ENCODE data around the gene PCED1B.
A peak's percentile ranks its signal among the peaks of the same experiment; 100 is the strongest.
"Not testable (repeated sequence)": the region's sequence is repeated elsewhere in the genome, so short reads cannot be mapped to it uniquely, and the experiment has no call there.

The PCED1B gene

GRCh38 chr12:47079468-47079980 is at the start of gene PCED1B, which contains the start of gene AMIGO2:
Gene PCED1B (plus strand): TSS chr12:47079621. CDS start chr12:47235064, 155,443 bp downstream.
Gene AMIGO2 (minus strand): TSS chr12:47079959. CDS start chr12:47079002, 957 bp downstream.
- DNase-seq (ENCODE audit: low read depth in 2 of 2): peak; percentile 48 to 58

DNA sequence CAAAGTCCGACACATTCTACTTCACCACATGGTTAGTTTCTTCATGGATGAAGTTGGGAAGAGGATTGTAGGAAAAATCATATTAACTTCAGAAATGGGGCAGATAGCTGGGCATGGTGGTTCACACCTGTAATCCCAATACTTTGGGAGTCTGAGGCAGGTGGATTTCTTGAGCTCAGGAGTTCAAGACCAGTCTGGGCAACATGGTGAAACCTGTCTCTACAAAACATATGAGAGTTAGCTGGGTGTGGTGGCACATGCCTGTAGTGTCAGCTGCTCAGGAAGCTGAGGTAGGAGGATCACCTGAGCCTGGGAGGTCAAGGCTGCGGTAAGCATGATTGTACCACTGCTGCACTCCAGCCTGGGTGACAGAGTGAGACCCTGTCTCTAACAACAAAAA is 49.5 kb upstream of the PCED1B start:
- DNase-seq (ENCODE audit: low read depth in 2 of 2): no peak

DNA sequence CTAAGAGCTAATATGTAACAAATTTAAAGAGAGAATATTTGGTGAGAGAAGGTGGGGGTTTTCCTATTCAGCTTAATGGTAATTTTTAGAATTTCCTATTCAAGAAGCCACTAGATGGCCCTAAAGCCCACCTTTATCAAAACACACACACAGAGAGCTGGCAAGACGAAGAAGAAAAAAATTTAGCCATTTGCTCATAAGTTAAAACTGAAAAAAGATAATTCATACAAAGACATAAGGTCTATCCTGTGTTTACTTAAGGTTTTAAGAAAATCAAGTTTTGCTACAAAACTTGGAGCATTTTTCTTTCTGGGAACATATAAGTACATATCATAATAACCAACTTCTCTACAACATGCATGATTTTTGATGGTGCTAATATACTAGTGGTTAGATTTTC is 46.8 kb upstream of the PCED1B start:
- DNase-seq (ENCODE audit: low read depth in 2 of 2): peak in 1 of 2 donors; percentile 9

- no peak for DNase-seq (ENCODE audit: low read depth in 2 of 2)
Measured at GRCh38 chr12:47033081-47033480, 46.3 kb upstream of the PCED1B start.

GRCh38 chr12:47033789-47034555 is 45.4 kb upstream of the PCED1B start:
- no peak for DNase-seq (ENCODE audit: low read depth in 2 of 2)

DNA sequence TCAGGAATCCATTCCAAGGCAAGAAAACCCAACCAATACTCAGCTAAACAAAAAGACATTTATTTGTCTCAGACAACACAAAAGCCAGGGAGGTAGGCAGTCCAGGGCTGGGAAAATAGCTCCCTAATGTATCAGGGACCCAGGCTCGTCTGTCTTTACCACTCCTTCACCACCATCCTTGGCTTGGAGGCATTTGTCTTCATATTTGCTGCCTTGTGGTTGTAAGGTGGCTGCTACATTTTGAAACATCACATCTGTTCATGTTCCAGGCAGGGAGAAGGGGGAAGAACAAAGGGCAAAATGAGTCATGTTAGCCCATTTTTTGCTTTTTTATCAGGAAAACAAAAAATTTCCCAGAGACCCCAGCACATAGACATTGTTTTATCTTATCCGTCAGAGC is 44.8 kb upstream of the PCED1B start:
- DNase-seq (ENCODE audit: low read depth in 2 of 2): no peak

DNA sequence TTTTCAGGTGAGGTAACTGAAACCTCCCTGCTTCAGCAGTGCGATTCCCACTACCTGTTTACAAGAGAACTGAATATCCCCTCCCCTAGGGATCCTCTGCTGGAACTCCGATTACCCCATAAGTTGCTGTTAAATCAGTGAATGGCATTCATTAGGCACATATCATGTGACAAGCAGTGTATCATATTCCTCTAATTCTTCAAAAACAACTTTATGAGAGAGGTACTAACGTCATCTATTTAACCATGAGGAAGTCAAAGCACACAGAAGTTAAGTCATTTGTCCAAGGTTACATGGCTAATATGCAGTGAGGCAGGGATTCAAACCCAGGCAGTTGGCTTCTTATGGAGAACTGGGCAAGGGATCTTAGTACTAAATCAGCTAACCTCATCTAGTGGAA is 43.9 kb upstream of the PCED1B start:
- DNase-seq (ENCODE audit: low read depth in 2 of 2): no peak

- no peak for DNase-seq (ENCODE audit: low read depth in 2 of 2)
Measured at GRCh38 chr12:47038270-47038748, 41.1 kb upstream of the PCED1B start.

GRCh38 chr12:47039079-47039478 is 40.3 kb upstream of the PCED1B start:
- no peak for DNase-seq (ENCODE audit: low read depth in 2 of 2)

DNA sequence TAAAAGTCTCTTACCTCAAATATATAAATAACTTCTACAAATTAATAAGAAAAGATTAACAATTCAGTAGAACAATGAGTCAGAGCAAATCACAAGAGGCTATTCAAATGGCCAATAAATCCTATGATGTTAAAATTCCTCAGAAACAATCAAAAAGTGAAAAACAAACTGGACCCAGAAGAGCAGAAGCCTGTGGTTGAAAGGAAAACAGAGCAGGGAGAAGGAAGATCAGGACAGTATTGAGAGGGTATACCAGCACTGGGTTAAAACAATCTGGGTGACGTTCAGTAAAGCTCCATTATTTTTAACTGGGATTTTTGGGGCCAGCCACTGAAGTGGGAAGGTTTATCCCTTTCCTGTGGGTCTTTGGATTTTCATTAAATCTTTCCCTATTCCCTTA is 39.7 kb upstream of the PCED1B start:
- no peak for DNase-seq (ENCODE audit: low read depth in 2 of 2)

- DNase-seq (ENCODE audit: low read depth in 2 of 2): no peak
Measured at GRCh38 chr12:47041327-47041726, 38.1 kb upstream of the PCED1B start.

DNA sequence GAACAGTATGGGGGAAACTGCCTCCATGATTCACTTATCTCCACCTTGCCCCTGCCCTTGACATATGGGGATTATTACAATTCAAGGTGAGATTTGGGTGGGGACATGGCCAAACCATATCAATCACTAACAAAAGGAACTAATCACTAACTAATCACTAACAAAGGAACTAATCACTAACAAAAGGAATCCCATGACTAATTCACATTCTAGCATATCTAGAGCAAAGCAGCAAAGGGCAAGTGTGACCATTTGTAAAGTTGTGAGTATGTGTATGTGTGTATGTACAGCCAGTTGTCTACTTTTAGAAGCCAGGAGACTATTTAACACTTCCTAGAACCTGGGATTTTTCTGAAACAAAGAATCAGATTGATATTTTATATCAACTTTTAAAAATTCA is 30.9 kb upstream of the PCED1B start:
- no peak for DNase-seq (ENCODE audit: low read depth in 2 of 2)

GRCh38 chr12:47051291-47051690 is 28.1 kb upstream of the PCED1B start:
- not testable (repeated sequence) for DNase-seq (ENCODE audit: low read depth in 2 of 2)

GRCh38 chr12:47052274-47052673 is 27.1 kb upstream of the PCED1B start:
- DNase-seq (ENCODE audit: low read depth in 2 of 2): no peak

DNA sequence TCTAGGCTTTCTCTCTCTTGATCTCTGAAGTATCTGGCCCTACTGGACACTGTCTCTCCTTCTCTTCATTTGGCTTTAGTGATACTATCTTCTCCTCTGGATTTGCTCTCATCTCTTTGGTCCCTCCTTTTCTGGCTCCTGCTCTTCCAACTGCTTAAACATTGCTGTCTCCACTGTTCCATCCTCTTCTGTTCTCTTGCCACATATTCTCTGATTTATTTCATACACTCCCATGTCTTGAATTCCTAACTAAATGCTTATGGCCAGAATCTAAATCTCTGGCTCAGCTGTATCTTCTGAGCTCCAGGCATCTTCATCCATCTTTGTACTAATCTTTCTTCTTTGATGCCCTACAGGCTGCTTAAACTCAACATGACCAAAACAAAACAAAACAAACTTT is 25.5 kb upstream of the PCED1B start:
- DNase-seq (ENCODE audit: low read depth in 2 of 2): no peak

- DNase-seq (ENCODE audit: low read depth in 2 of 2): no peak
Measured at GRCh38 chr12:47054659-47055058, 24.8 kb upstream of the PCED1B start.

- not testable (repeated sequence) for DNase-seq (ENCODE audit: low read depth in 2 of 2)
Measured at GRCh38 chr12:47055856-47056255, 23.6 kb upstream of the PCED1B start.

- DNase-seq (ENCODE audit: low read depth in 2 of 2): not testable (repeated sequence)
Measured at GRCh38 chr12:47056944-47057343, 22.5 kb upstream of the PCED1B start.

DNA sequence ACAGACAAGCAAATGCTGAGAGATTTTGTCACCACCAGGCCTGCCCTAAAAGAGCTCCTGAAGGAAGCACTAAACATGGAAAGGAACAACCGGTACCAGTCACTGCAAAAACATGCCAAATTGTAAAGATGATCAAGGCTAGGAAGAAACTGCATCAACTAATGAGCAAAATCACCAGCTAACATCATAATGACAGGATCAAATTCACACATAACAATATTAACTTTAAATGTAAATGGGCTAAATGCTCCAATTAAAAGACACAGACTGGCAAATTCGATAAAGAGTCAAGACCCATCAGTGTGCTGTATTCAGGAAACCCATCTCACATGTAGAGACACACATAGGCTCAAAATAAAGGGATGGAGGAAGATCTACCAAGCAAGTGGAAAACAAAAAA is 20.8 kb upstream of the PCED1B start:
- not testable (repeated sequence) for DNase-seq (ENCODE audit: low read depth in 2 of 2)

GRCh38 chr12:47065546-47065945 is 13.9 kb upstream of the PCED1B start:
- DNase-seq (ENCODE audit: low read depth in 2 of 2): no peak

- DNase-seq (ENCODE audit: low read depth in 2 of 2): no peak
Measured at GRCh38 chr12:47066278-47067025, 13.0 kb upstream of the PCED1B start.

DNA sequence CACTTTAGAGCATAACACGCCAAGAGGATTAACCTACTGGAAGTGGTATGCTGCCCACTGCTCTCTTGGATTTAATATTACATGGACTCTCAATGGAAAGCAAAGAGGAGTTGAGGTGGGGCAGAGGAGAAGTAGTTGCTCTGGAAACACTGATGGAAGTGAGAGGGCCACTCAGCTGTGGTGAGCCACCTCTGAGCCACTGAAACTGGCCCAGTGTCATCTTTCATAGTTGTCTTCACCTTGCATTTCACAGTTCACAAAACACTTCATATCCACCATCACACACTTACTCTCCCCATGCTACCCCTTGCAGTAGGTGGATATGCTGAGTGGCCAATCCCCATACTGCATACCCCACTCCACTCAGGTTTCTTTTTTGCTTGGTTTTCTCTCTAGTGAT is 12.2 kb upstream of the PCED1B start:
- DNase-seq (ENCODE audit: low read depth in 2 of 2): peak in 1 of 2 donors; percentile 17

All from stimulated activated CD4-positive, alpha-beta T cell treated with anti-CD3 and anti-CD28 coated beads, Interleukin-4, amount 100 ng/mL, for 48 hours (primary cell).